Memory B cell (primary cell): ENCODE measurements around the gene TMC3.
"Not testable (repeated sequence)": the region's sequence is repeated elsewhere in the genome, so short reads cannot be mapped to it uniquely, and the experiment has no call there.

Experiments used
- ATAC-seq: fragments of 150-1000 bp; cut with Tn5 transposase; 2 replicates; pipeline ENCODE4 v1.10.0; 2021; ENCODE audit warnings: low read depth, mild to moderate bottlenecking, moderate library complexity
- DNase-seq, 2 donors: peaks; one replicate each; pipeline ENCODE4 v3.0.0; 2022; ENCODE audit warnings: low spot score in 2 of 2
- H3K27ac Mint-ChIP-seq: one replicate; pipeline ENCODE4 v1.8.0; 2022; ENCODE audit warnings: mild to moderate bottlenecking, moderate library complexity, mixed read lengths
- H3K27me3 Mint-ChIP-seq: one replicate; pipeline ENCODE4 v1.8.0; 2022; ENCODE audit warnings: mixed read lengths
- H3K36me3 Mint-ChIP-seq: one replicate; pipeline ENCODE4 v1.8.0; 2022; ENCODE audit warnings: mild to moderate bottlenecking, mixed read lengths
- H3K4me1 Mint-ChIP-seq: one replicate; pipeline ENCODE4 v1.8.0; 2022; ENCODE audit warnings: mixed read lengths
- H3K4me3 Mint-ChIP-seq: one replicate; pipeline ENCODE4 v1.8.0; 2022; ENCODE audit warnings: mild to moderate bottlenecking, moderate library complexity, mixed read lengths
- H3K9me3 Mint-ChIP-seq: one replicate; pipeline ENCODE4 v1.8.0; 2022; ENCODE audit warnings: mixed read lengths

Gene TMC3

DNA sequence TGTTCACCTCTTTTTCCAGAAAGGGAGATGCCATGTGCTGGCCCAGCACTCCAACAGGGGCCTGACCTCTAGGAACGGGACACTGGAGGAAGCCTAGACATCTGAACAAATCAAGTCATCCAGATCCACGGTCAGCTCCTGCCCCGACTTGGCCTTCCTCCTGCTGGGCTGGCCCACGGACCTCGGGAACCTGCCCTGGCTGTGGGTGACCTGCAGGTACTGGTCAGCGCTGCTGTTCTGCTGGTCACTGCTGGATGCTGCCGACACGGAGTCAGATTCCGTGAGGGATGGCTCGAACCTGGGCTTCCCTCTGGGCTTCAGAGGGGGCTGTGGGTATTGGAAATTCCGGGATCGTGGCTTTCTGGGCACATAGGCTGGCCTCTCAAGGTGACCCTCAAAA lies 41.7 kb downstream of the TMC3 start:
- no peak for ATAC-seq
- H3K27ac Mint-ChIP-seq, result no peak overlapping the region
- H3K4me3 Mint-ChIP-seq, result no peak overlapping the region
- H3K9me3 Mint-ChIP-seq, result no peaks in the 10 kb centered on the region
- no peak for DNase-seq
- no peaks in the 10 kb centered on the region for H3K27me3 Mint-ChIP-seq
- H3K4me1 Mint-ChIP-seq, result peaks cover 18% of the 10 kb centered on the region
- no peaks in the 10 kb centered on the region for H3K36me3 Mint-ChIP-seq

DNA sequence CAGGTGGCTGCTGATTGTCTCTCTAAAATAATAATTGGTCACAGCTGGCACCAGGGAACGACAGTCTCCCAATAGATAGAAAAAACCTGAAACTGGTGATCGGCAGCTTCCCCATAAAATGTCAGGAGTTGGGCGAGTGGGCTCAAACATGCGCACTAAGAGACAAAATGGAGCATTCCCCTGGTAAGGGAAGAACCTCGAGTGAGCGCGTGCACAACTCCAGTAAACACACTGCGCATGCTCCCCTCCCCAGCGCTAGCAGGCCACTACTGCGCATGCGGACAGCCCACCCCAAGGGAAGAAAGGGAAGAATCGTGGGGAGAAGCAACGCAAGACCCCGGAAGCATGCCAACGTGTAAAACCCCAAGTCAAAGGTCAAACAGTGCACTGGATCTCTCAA lies 42.4 kb downstream of the TMC3 start:
- H3K27me3 Mint-ChIP-seq, result no peaks in the 10 kb centered on the region
- no peak overlapping the region for H3K27ac Mint-ChIP-seq
- peaks cover 21% of the 10 kb centered on the region for H3K4me1 Mint-ChIP-seq
- no peak overlapping the region for H3K4me3 Mint-ChIP-seq
- H3K36me3 Mint-ChIP-seq, result no peaks in the 10 kb centered on the region
- no peaks in the 10 kb centered on the region for H3K9me3 Mint-ChIP-seq
- no peak for ATAC-seq
- no peak for DNase-seq

DNA sequence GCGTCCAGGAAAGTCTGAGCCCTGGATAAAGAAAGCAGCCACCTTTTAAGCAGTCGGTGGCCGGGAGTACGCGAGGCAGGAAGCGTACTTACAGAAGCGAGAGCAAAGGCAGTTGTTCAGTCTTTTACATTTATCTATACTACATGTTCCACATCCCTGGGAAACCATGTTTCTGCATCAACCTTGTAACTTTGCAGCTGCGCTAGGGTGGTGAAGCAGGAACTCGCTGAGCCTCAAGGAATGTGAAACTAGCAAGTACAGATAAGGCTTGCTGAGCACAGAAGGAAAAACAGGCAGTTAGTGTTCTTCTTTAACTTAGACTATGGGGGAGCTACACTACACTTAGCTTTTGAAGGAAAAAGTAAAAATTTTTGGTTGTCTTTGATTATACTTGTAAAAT lies 42.9 kb downstream of the TMC3 start:
- H3K27ac Mint-ChIP-seq, result peak overlapping the region; percentile 24
- H3K9me3 Mint-ChIP-seq, H3K36me3 Mint-ChIP-seq, H3K27me3 Mint-ChIP-seq, ATAC-seq, H3K4me3 Mint-ChIP-seq, DNase-seq: not testable (repeated sequence)
- peaks cover 18% of the 10 kb centered on the region for H3K4me1 Mint-ChIP-seq

DNA sequence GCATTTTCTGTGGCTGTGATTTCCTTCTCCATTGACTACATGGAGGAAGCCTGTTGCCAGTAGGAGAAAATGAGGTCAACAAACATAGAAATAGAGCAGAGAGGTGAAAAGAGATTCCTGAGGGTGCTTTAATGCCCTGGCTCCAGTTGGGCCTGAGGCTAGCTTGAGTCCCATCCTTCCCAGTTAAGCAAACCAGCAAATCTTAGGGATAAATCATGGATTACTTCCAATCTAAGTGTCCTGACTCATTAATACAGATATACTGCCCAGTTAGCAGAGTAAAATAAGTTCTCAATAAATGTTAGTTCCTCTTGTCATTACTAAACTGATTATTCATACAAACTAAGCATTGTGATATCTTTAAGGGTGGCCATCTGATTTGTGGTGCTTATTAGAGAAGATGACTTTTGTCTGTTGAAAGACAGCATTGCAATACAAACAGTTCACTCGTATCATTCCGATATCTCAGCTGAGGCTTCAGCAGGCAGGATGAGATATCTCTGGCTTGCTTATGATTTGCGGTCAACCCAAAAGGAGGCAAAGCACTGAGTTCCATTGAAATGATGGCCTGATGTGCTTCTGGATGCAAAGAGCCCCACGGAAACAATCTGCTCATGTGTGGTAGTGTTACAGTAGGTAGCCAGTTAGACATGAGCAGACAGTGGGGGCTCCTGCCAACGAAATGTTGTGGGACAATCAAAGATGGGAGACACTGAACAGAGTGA lies 43.5 kb downstream of the TMC3 start:
- Mint-ChIP-seq H3K36me3 (no peaks in the 10 kb centered on the region), H3K4me1 (peaks cover 18% of the 10 kb centered on the region), H3K4me3 (no peak overlapping the region), H3K9me3 (no peaks in the 10 kb centered on the region), H3K27ac (peak overlapping the region; percentile 24), H3K27me3 (no peaks in the 10 kb centered on the region)
- DNase-seq (no peak), ATAC-seq (no peak)

DNA sequence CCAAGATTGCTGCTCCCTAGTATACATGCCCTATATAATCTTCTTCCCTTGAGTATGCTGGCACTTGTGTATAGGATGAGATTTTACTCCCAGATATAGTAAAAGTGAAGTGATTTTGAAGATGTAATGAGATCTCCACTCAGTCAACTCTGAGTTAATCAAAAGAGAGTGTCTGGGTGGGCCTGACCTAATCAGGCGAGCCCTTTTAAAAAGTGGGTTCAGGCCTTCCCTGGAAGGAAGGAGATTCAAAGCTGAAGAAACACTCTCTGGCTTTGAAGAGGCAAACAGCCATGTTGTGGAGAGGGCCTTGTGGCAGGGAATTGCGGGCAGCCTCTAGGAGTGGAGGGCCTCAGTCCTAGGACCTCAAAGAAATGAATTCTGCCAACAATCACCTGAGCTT lies 44.6 kb downstream of the TMC3 start:
- ATAC-seq (no peak), DNase-seq (no peak)
- Mint-ChIP-seq H3K4me1 (peaks cover 25% of the 10 kb centered on the region), H3K36me3 (no peaks in the 10 kb centered on the region), H3K27me3 (no peaks in the 10 kb centered on the region), H3K27ac (no peak overlapping the region), H3K9me3 (no peaks in the 10 kb centered on the region), H3K4me3 (no peak overlapping the region)

DNA sequence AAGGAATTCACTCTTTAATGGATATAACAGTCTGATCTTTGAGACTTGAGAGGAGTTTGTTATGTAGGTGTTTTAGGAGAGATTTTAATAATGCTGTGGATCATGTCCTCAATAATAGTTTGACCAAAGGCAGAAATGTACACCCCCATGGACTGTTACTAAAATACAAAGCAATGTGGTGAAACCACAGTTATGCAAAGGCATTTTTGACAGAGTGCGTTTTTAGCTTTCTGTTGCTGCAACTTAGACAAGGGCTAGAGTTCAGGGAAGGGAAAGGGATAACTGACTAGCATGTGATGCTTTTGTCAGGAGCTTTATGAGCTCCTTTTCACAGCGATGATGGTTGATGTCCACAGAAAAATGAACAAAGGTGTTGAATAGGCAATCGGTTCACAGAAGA lies 46.5 kb downstream of the TMC3 start:
- H3K36me3 Mint-ChIP-seq, result no peaks in the 10 kb centered on the region
- no peaks in the 10 kb centered on the region for H3K27me3 Mint-ChIP-seq
- H3K4me3 Mint-ChIP-seq, result no peak overlapping the region
- no peak overlapping the region for H3K27ac Mint-ChIP-seq
- no peaks in the 10 kb centered on the region for H3K9me3 Mint-ChIP-seq
- DNase-seq (no peak), ATAC-seq (no peak)
- peaks cover 39% of the 10 kb centered on the region for H3K4me1 Mint-ChIP-seq

DNA sequence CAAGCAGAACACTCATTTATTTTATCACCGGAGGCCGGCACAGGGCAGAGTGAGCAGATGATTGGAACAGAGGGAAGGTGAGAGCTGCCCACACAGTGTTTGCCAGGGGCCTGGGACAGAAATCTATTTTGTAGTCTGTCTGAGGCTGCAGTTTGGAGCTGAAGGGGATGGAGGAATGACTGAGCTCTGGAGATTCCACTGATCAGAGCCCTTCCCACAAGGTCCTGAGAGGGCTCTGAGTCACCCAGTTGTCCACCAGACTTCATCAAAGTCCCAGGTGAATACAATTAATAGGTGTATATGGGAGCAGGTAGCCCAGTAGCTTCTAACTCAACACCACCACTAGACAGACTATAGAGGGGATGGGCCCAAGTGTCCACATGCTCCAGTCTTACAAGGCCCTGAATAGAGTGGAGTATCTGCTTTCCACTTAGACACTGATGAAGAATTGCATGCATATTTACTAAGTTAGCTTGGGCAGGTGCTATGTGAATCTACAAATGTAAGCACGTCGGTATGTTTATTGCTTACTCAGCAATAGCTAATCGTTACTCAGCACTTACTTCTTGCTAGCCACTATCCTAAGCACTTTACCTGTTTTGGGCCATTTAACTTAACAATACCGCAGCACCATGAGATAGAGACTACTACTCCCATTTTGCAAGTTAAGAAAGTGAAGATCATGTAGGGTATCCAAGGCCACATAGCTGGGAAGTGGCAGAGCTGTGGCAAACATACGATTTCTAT lies 47.4 kb downstream of the TMC3 start:
- no peaks in the 10 kb centered on the region for H3K9me3 Mint-ChIP-seq

DNA sequence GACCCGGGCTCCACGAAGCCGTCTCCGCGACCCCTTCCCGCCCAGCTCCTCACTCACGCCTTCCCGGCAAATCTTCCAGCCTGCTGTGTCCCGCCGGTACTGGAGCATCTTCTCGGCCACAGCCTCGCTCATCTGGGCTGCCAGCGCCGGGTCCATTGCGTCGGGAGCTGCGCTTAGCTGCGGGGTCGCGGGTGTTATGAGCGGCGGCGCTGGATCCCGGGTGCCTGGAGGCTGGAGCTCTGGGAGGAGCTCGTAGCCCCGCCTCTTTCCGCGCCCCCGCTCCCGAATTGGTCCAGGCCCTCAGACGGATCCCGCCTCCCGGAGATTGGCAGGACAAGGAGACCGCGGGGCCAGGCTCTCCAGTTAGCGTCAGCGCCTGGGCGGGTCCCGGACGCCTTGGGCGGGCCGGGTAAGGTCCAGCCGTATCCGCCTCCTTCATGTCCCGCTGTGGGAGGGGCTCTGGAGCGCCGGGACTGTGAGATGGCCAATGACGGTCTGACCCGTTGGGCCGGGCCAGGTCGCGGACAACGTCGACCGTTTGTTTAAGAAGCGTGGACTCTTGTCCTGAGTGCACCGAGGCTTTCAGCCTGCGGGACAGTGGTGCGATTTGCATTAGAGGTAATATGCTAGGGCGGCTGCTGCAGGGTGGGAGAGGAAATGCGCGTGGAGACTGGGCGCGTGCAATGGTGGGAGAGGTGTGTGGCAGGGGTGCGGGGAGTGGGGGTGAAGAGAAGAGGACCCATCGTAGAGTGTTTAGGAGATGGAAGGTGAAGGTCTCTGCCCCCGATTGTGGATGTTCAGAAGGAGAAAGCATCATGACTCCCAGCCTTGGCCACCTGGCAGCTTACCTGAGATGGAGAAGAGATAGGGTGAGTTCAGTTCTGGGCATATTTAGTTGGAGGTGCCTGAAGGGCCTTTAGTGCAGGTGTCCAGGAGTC lies 49.8 kb downstream of the TMC3 start, which contains the start of gene STARD5:
Gene STARD5 (minus strand): TSS at position 198 of the 938 bp plus-strand sequence. CDS start 42 bp downstream, at position 156.
- Mint-ChIP-seq H3K27me3 (no peaks in the 10 kb centered on the region), H3K36me3 (no peaks in the 10 kb centered on the region), H3K4me1 (peaks cover 37% of the 10 kb centered on the region), H3K9me3 (no peaks in the 10 kb centered on the region), H3K4me3 (peak within 1 kb of the TSS; percentile 89), H3K27ac (peak within 1 kb of the TSS; percentile 93)
- ATAC-seq (peak; percentile 97), DNase-seq (peak; percentile 82 to 83)

More for the DNA sequence above, 47.4 kb downstream of the TMC3 start:
- Mint-ChIP-seq H3K4me3 (no peak overlapping the region), H3K4me1 (peaks cover 40% of the 10 kb centered on the region), H3K36me3 (no peaks in the 10 kb centered on the region), H3K27me3 (no peaks in the 10 kb centered on the region), H3K27ac (no peak overlapping the region)
- no peak for DNase-seq
- ATAC-seq, result no peak

DNA sequence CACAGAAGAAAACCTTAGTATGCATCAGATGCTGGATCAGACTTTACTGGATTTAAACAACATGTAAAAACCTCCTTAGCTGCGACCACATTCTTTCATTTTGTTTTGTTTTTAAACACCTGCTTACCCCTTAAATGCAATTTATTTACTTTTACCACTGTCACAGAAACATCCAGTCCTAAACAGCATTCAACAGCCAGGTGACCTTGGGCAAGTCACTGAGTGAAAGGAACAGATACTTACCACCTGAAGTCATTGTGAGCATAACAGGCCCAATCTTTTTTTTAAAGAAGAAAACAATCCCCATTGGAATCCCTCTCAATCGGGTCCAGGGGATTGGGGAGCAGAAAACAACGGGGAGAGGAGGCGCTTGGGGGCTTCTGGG lies 50.5 kb downstream of the TMC3 start:
- Mint-ChIP-seq H3K9me3 (no peaks in the 10 kb centered on the region), H3K36me3 (peaks cover 1% of the 10 kb centered on the region), H3K4me3 (peak overlapping the region; percentile 89), H3K27ac (peak overlapping the region; percentile 93), H3K27me3 (no peaks in the 10 kb centered on the region), H3K4me1 (peaks cover 42% of the 10 kb centered on the region)
- DNase-seq (no peak), ATAC-seq (peak; percentile 16)

DNA sequence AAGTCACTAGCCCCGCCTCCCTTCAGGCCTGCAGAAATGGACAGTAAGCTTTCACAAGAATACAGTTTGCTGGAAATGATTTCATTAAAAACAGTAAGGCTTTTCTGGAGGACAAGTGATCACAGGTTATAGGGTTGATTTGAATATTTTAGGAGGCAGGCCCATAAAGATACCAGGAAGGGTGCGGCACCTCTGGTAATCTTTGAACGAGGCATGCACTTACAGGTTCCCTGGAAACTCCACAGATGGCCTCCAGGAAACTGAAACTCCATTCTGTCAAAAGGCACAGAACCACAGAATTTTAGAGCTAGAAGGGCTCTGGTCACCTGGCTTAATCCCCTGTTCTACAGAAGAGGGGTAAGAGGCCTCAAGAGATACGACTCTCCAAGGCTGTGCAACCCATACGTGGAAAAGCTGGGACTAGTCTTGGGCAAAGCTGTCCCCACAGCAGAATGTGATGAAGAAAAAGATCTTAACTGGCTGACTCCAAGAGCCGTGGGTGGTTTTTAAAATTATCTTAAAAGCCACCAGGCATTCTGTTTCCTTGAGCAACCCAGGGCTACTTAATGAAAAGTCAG lies 51.2 kb downstream of the TMC3 start:
- H3K27ac Mint-ChIP-seq, result peak overlapping the region; percentile 67
- H3K4me1 Mint-ChIP-seq, result peaks cover 49% of the 10 kb centered on the region
- H3K4me3 Mint-ChIP-seq, result peak overlapping the region; percentile 57
- H3K27me3 Mint-ChIP-seq, result no peaks in the 10 kb centered on the region
- ATAC-seq (no peak), DNase-seq (no peak)
- peaks cover 2% of the 10 kb centered on the region for H3K36me3 Mint-ChIP-seq
- no peaks in the 10 kb centered on the region for H3K9me3 Mint-ChIP-seq

DNA sequence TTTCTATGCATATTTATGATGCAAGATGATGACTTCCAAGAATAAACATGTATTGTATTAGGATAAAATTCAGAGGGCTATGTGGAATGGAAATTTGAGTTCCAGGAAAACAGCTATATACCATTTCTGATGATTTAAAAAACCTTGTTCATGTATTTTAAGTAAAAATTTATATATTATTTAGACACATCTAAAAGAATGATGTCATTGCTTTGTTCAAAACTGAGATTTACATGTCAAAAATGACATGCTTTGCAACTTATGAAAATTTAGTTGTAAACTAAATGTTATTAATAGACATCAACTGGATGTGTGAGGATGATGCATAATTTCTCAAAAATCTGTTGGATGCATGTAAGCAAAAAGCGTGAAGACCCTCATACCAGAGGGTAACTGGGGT lies 52.3 kb downstream of the TMC3 start:
- Mint-ChIP-seq H3K9me3 (no peaks in the 10 kb centered on the region), H3K36me3 (peaks cover 2% of the 10 kb centered on the region), H3K4me3 (no peak overlapping the region), H3K4me1 (peaks cover 47% of the 10 kb centered on the region), H3K27me3 (no peaks in the 10 kb centered on the region), H3K27ac (no peak overlapping the region)
- ATAC-seq, result no peak
- no peak for DNase-seq

DNA sequence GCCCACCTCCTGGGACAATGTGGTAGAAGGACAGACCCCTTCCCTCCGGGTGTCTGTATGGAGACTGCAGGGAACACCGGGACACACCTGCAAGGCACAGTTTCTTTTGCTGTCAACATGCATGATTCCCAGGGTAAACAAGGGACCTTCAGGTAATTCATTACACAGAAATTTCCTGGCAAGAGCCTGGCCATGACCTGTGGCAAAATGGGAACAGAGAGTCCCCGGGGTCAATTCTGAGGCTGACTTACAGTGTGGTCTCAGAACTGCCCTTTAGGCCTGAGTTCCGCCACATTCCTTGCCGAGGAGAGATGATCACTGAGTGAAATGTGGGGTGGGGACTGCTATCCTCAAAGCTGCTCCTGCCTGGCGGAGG lies 56.4 kb downstream of the TMC3 start:
- Mint-ChIP-seq H3K27me3 (no peaks in the 10 kb centered on the region), H3K36me3 (peaks cover 10% of the 10 kb centered on the region), H3K9me3 (no peaks in the 10 kb centered on the region), H3K4me1 (peaks cover 51% of the 10 kb centered on the region), H3K27ac (peak overlapping the region; percentile 29), H3K4me3 (peak overlapping the region; percentile 55)
- ATAC-seq (no peak), DNase-seq (no peak)

DNA sequence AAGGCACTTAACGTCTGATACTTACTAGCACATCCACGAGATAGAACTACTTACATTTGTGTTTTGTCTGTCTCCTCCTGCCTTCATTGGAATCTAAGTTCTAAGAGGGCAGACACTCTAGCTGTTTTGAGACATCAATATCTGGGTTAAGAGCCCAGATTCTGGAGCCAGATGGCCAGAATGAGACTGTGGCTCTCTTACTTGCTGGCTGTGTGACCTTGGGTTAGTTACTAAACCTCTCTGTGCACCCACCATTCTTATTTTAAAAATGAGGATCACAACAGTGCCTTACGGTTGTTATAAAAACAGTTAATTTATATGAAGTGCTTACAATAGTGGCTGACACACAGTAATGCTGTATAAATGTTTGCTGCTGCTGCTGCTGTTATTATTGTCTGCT lies 57.7 kb downstream of the TMC3 start:
- H3K4me1 Mint-ChIP-seq, result peaks cover 58% of the 10 kb centered on the region
- ATAC-seq, result no peak
- H3K9me3 Mint-ChIP-seq, result no peaks in the 10 kb centered on the region
- H3K4me3 Mint-ChIP-seq, result peak overlapping the region; percentile 43
- no peaks in the 10 kb centered on the region for H3K27me3 Mint-ChIP-seq
- H3K27ac Mint-ChIP-seq, result peak overlapping the region; percentile 93
- H3K36me3 Mint-ChIP-seq, result peaks cover 13% of the 10 kb centered on the region
- no peak for DNase-seq
